HepG2 (cell line): Measurements from ENCODE around the gene ENO3. TPM values are rescaled to one million over a fixed set of nuclear protein-coding genes. Genes with fewer than 3 reads are reported as not detected.

Experiments
- CBX5 ChIP-seq: sonication (generic); formaldehyde crosslinking; IDR thresholded peaks from 2 replicates; pipeline ENCODE4 v1.4.0; 2020; ENCODE audit warnings: missing genetic modification reagents, borderline replicate concordance
- CTCF ChIP-seq: sonication (generic); formaldehyde crosslinking; IDR thresholded peaks from 2 replicates; pipeline ENCODE4 v1.5.0; 2020; ENCODE audit warnings: mild to moderate bottlenecking, missing genetic modification reagents, moderate library complexity
- EED ChIP-seq: sonication (generic); formaldehyde crosslinking; IDR thresholded peaks from 2 replicates; pipeline ENCODE4 v1.5.0; 2020; ENCODE audit warnings: mild to moderate bottlenecking, missing genetic modification reagents
- FOXA1 ChIP-seq, 2 experiments: fragments of 450-650 bp in 1 of 2; sonication (generic) in 1 of 2; formaldehyde crosslinking in 1 of 2; IDR thresholded peaks; 2 replicates each; pipeline versions ENCODE4 v1.4.0 to v1.6.1; 2016 to 2020; ENCODE audit warnings: missing genetic modification reagents in 1 of 2
- HDAC2 ChIP-seq: sonication (generic); formaldehyde crosslinking; IDR thresholded peaks from 2 replicates; pipeline ENCODE4 v1.4.0; 2020; ENCODE audit warnings: missing genetic modification reagents
- HHEX ChIP-seq: IDR thresholded peaks from 2 replicates; pipeline ENCODE4 v1.6.1; 2016; ENCODE audit warnings: control low read depth
- KDM2A ChIP-seq: sonication (generic); formaldehyde crosslinking; IDR thresholded peaks from 2 replicates; pipeline ENCODE4 v1.4.0; 2020; ENCODE audit warnings: low read depth, missing genetic modification reagents, borderline replicate concordance
- MAX ChIP-seq: IDR thresholded peaks from 2 replicates; pipeline ENCODE4 v1.6.1; 2012; ENCODE audit warnings: inconsistent platforms
- MYC ChIP-seq: sonication (generic); formaldehyde crosslinking; IDR thresholded peaks from 2 replicates; pipeline ENCODE4 v1.9.0; 2021; ENCODE audit warnings: missing genetic modification reagents, borderline replicate concordance
- PCBP1 ChIP-seq: fragments of 200-400 bp; formaldehyde crosslinking; IDR thresholded peaks from 2 replicates; pipeline ENCODE4 v1.6.1; 2017; ENCODE audit warnings: mild to moderate bottlenecking, low read depth, low read length, borderline replicate concordance
- POLR2A ChIP-seq, 2 experiments: IDR thresholded peaks; 2 replicates each; pipeline ENCODE4 v1.6.1; 2011; ENCODE audit warnings: low read depth in 2 of 2, low read length in 2 of 2, mild to moderate bottlenecking in 1 of 2, moderate library complexity in 1 of 2; ENCODE audit not compliant: insufficient read depth in 1 of 2
- REL ChIP-seq: sonication (generic); formaldehyde crosslinking; conservative IDR thresholded peaks from 2 replicates; pipeline ENCODE4 v1.8.0; 2022; ENCODE audit warnings: mild to moderate bottlenecking, missing genetic modification reagents, moderate library complexity
- SIN3A ChIP-seq: IDR thresholded peaks from 2 replicates; pipeline ENCODE4 v1.6.1; 2011; ENCODE audit warnings: low read depth, mild to moderate bottlenecking, control low read depth, low read length, borderline replicate concordance
- SP4 ChIP-seq: sonication (generic); formaldehyde crosslinking; IDR thresholded peaks from 2 replicates; pipeline ENCODE4 v1.8.1; 2023; ENCODE audit warnings: mild to moderate bottlenecking, missing genetic modification reagents
- SRY ChIP-seq: sonication (generic); formaldehyde crosslinking; IDR thresholded peaks from 2 replicates; pipeline ENCODE4 v1.8.0; 2022; ENCODE audit warnings: mild to moderate bottlenecking, missing genetic modification reagents
- SYNCRIP ChIP-seq: fragments of 200-400 bp; formaldehyde crosslinking; IDR thresholded peaks from 2 replicates; pipeline ENCODE4 v1.6.1; 2018; ENCODE audit warnings: mild to moderate bottlenecking, low read depth, low read length; ENCODE audit not compliant: insufficient read depth
- TAF1 ChIP-seq: sonication (generic); formaldehyde crosslinking; IDR thresholded peaks from 2 replicates; pipeline ENCODE4 v1.4.0; 2020; ENCODE audit warnings: missing genetic modification reagents
- THYN1 ChIP-seq: sonication (generic); formaldehyde crosslinking; IDR thresholded peaks from 2 replicates; pipeline ENCODE4 v1.8.1; 2023; ENCODE audit warnings: low read depth, mild to moderate bottlenecking, moderate library complexity, missing genetic modification reagents, borderline replicate concordance
- ZBTB38 ChIP-seq: sonication (generic); formaldehyde crosslinking; IDR thresholded peaks from 2 replicates; pipeline ENCODE4 v1.5.1; 2020; ENCODE audit warnings: mild to moderate bottlenecking, missing genetic modification reagents
- ZNF354B ChIP-seq: sonication (generic); formaldehyde crosslinking; IDR thresholded peaks from 2 replicates; pipeline ENCODE4 v1.8.0; 2022; ENCODE audit warnings: mild to moderate bottlenecking, missing genetic modification reagents
- ZNF501 ChIP-seq: sonication (generic); formaldehyde crosslinking; IDR thresholded peaks from 2 replicates; pipeline ENCODE4 v1.5.1; 2020; ENCODE audit warnings: mild to moderate bottlenecking, moderate library complexity, missing genetic modification reagents
- ZNF556 ChIP-seq: sonication (generic); formaldehyde crosslinking; IDR thresholded peaks from 2 replicates; pipeline ENCODE4 v1.4.0; 2020; ENCODE audit warnings: mild to moderate bottlenecking, missing genetic modification reagents, borderline replicate concordance
- ZNF572 ChIP-seq: sonication (generic); formaldehyde crosslinking; IDR thresholded peaks from 2 replicates; pipeline ENCODE4 v1.5.1; 2020; ENCODE audit warnings: mild to moderate bottlenecking, missing genetic modification reagents
- ZNF770 ChIP-seq: sonication (generic); formaldehyde crosslinking; IDR thresholded peaks from 2 replicates; pipeline ENCODE4 v1.5.0; 2020; ENCODE audit warnings: mild to moderate bottlenecking, missing genetic modification reagents
- polyA plus RNA-seq, 8 experiments: library from polyadenylated mRNA; depleted of rRNA in 3 of 8; stranded (reverse) in 7 of 8; unstranded in 1 of 8; fragments of >200 nt; fragmentation: Illumina TruSeq in 4 of 8; extraction: Trizol in 4 of 8; gene quantifications; 2 replicates each; pipeline versions ENCODE4 v1.2.1 to v1.2.3, GENCODE V29; 2011 to 2016; ENCODE audit warnings: low read depth in 4 of 8, missing spikeins in 1 of 8, mixed read lengths in 1 of 8; ENCODE audit not compliant: insufficient read depth in 1 of 8
- total RNA-seq, 5 experiments: library from RNA; depleted of rRNA; stranded (reverse); fragments of >200 nt; fragmentation: Illumina TruSeq; extraction: Trizol; gene quantifications; 2 replicates each; pipeline ENCODE4 v1.2.3, GENCODE V29; 2016; ENCODE audit warnings: low read depth in 1 of 5

Gene ENO3
- total and polyA plus RNA-seq, 2 of the 13 experiments (the other 11 are each of a cell fraction or from before 2014, with no cell fraction given), result 59.8 to 69.8 TPM

GRCh38 chr17:4934173-4934979, 16.5 kb upstream of the ENO3 start (continued):
- TF ChIP-seq SP4 (0 out of 2 replicates have a peak, but pooled peaks have one; percentile 37), THYN1 (CRISPR knock-in tag) (no peak), EED (CRISPR knock-in tag) (no peak), HDAC2 (no peak; the same call in 1 of the 2 replicates), FOXA1 (IDR thresholded peaks at IDR 0.05) (no peak), FOXA1 (CRISPR knock-in tag; IDR thresholded peaks at IDR 0.05) (no peak), ZNF556 (CRISPR knock-in tag) (no peak), ZBTB38 (CRISPR knock-in tag) (peak; percentile 89), ZNF770 (CRISPR knock-in tag) (peak; percentile 65), SRY (CRISPR knock-in tag) (no peak), PCBP1 (no peak), ZNF354B (CRISPR knock-in tag) (no peak), ZNF501 (CRISPR knock-in tag) (peak; percentile 70; the same call in 1 of the 2 replicates), TAF1 (CRISPR knock-in tag) (peak; percentile 8; the same call in 1 of the 2 replicates), POLR2A (IDR thresholded peaks at IDR 0.05; ENCODE audit: insufficient read depth in 1 of 2, low read depth in 2 of 2, low read length in 2 of 2) (peak in 1 of 2 experiments; percentile 64; a peak in 2 of 4 replicates), REL (CRISPR knock-in tag) (no peak), MYC (CRISPR knock-in tag) (peak; percentile 47; the same call in 1 of the 2 replicates), ZNF572 (CRISPR knock-in tag) (0 out of 2 replicates have a peak, but pooled peaks have one; percentile 45), CBX5 (CRISPR knock-in tag) (peak; percentile 42; the same call in 1 of the 2 replicates), SIN3A (no peak), HHEX (no peak), CTCF (CRISPR knock-in tag) (peak; percentile 79), SYNCRIP (no peak), KDM2A (peak; percentile 84), MAX (0 out of 2 replicates have a peak, but pooled peaks have one; percentile 12)
